ENCODE results near the gene HS2ST1.

DNA sequence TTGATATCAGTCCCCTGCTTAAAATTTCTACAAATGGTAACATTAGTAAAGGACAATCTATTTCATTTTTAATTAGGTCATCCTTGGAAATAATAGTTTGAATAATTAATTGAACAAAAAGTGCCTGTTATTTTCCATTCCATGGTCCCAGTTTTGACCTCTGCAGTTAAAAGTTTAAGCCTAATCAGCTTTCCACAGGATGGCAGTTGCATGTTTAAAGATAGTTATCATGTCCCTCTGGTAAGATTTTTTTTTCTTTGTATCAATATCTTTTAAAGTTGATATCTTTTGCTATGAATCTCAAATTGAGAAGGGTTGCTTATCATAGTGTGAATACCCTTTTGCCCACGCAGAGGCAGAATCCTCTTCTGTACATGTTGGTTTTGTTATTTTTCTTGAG, 90.4 kb downstream of the HS2ST1 start:
- TF ChIP-seq POLR2A (IDR thresholded peaks at IDR 0.05) (no peak), CTCF (IDR thresholded peaks at IDR 0.05) (no peak), POLR2AphosphoS5 (IDR thresholded peaks at IDR 0.05) (no peak)
